Endodermal cell (in vitro differentiated cells): ENCODE data around the gene ACOD1. TPM values are rescaled to one million over a fixed set of nuclear protein-coding genes. Genes with fewer than 3 reads are reported as not detected.
"Not testable (repeated sequence)": the region's sequence is repeated elsewhere in the genome, so short reads cannot be mapped to it uniquely, and the experiment has no call there.

Experiments
- DNase-seq: peaks from one replicate; pipeline ENCODE4 v3.0.0-alpha.2; 2017
- H3K27ac ChIP-seq: 2 replicates; pipeline ENCODE4 v1.5.1; 2013; ENCODE audit warnings: mild to moderate bottlenecking, low read depth, low read length, moderate library complexity
- H3K27me3 ChIP-seq: 2 replicates; pipeline ENCODE4 v1.6.1; 2013; ENCODE audit warnings: mild to moderate bottlenecking, low read length, moderate library complexity; ENCODE audit not compliant: insufficient read depth, control insufficient read depth, poor library complexity, severe bottlenecking
- H3K36me3 ChIP-seq: 2 replicates; pipeline ENCODE4 v1.7.0; 2013; ENCODE audit warnings: mild to moderate bottlenecking, low read length, moderate library complexity; ENCODE audit not compliant: control insufficient read depth, insufficient read depth
- H3K4me1 ChIP-seq: one replicate; pipeline ENCODE4 v1.7.0; 2013; ENCODE audit warnings: low read length; ENCODE audit not compliant: control insufficient read depth, insufficient read depth
- H3K4me3 ChIP-seq: 2 replicates; pipeline ENCODE4 v1.5.1; 2013; ENCODE audit warnings: mild to moderate bottlenecking, low read length, moderate library complexity
- H3K9ac ChIP-seq: 2 replicates; pipeline ENCODE4 v1.6.1; 2013; ENCODE audit warnings: mild to moderate bottlenecking, low read length, moderate library complexity; ENCODE audit not compliant: poor library complexity, severe bottlenecking; ENCODE audit errors: extremely low read depth
- H3K9me3 ChIP-seq: 2 replicates; pipeline ENCODE4 v1.6.1; 2013; ENCODE audit warnings: mild to moderate bottlenecking, low read length, moderate library complexity; ENCODE audit not compliant: control insufficient read depth
- H3K27ac Mint-ChIP-seq: 2 replicates; pipeline ENCODE4 v1.8.0; 2020; ENCODE audit warnings: mixed read lengths
- H3K27me3 Mint-ChIP-seq: 2 replicates; pipeline ENCODE4 v1.8.0; 2021; ENCODE audit warnings: mild to moderate bottlenecking, mixed read lengths; ENCODE audit not compliant: insufficient read depth
- H3K36me3 Mint-ChIP-seq: 2 replicates; pipeline ENCODE4 v1.8.0; 2020; ENCODE audit warnings: low read depth, mixed read lengths
- H3K4me1 Mint-ChIP-seq: 2 replicates; pipeline ENCODE4 v1.8.0; 2020; ENCODE audit warnings: mixed read lengths
- H3K4me3 Mint-ChIP-seq: 2 replicates; pipeline ENCODE4 v1.8.0; 2020; ENCODE audit warnings: mild to moderate bottlenecking, moderate library complexity, mixed read lengths
- H3K9me3 Mint-ChIP-seq: 2 replicates; pipeline ENCODE4 v1.8.0; 2020; ENCODE audit warnings: mild to moderate bottlenecking, mixed read lengths
- CTCF ChIP-seq: fragments of 200-600 bp; sonication (generic); conservative IDR thresholded peaks from 2 replicates; pipeline ENCODE4 v1.5.0; 2021; ENCODE audit warnings: antibody characterized with exemption, mild to moderate bottlenecking
- WGBS, 2 experiments: methylation state at CpG; one replicate each; pipeline versions ENCODE4 v1.1.5 to v1.1.7; 2013; ENCODE audit warnings: missing lambda C conversion rate in 2 of 2, mixed read lengths in 1 of 2; ENCODE audit not compliant: insufficient coverage in 1 of 2, insufficient read length in 1 of 2; 5-methylcytosine and 5-hydroxymethylcytosine counted together
- long read RNA-seq, 4 experiments: library from polyadenylated mRNA in 2 of 4; library from RNA in 1 of 4; library from capped mRNA in 1 of 4; stranded (forward) in 3 of 4; unstranded in 1 of 4; transcript quantifications; one replicate each; pipeline ENCODE4 v2.0.0, GENCODE V29; 2020 to 2021; ENCODE audit warnings: inconsistent platforms in 1 of 4
- polyA plus RNA-seq, 2 experiments: library from polyadenylated mRNA; stranded (reverse); fragments of 50-300 nt; gene quantifications; one replicate each; pipeline ENCODE4 v1.2.3, GENCODE V29; 2013
- total RNA-seq, 2 donors: library from RNA; stranded (reverse); fragmentation: NEBNext Ultra II Directional in 1 of 2; extraction: Animal tissue kit (Norgen Biotek cat#: 25700) in 1 of 2; gene quantifications; 2 replicates in 1 of 2; 3 replicates in 1 of 2; pipeline ENCODE4 v1.2.1, GENCODE V29; 2021

ACOD1 gene
- total RNA-seq: not detected
- not detected for polyA plus RNA-seq (2013, experiment 1 of 2)
- polyA plus RNA-seq (2013, experiment 2 of 2): not detected
- long read RNA-seq, experiment 1: 0 reads
- long read RNA-seq, experiment 2: 0 reads
- long read RNA-seq, experiment 3: 0 reads
- long read RNA-seq, experiment 4: 0 reads

- 100% methylated on average over 2 of the region's 2 CpGs; no CpG with 5 or more reads in 1 of the 2 experiments for WGBS, 2 experiments
- TF ChIP-seq CTCF: no peak
- Histone ChIP-seq H3K4me3 (no peak within 1 kb of the TSS), H3K9ac (no peak within 1 kb of the TSS), H3K27ac (no peak within 1 kb of the TSS), H3K27me3 (peaks cover 4% of the 10 kb centered on the region), H3K36me3 (no peaks in the 10 kb centered on the region), H3K4me1 (no peaks in the 10 kb centered on the region), H3K9me3 (peaks cover 8% of the 10 kb centered on the region)
- Mint-ChIP-seq H3K27me3 (no peaks in the 10 kb centered on the region), H3K4me3 (no peak within 1 kb of the TSS), H3K36me3 (no peaks in the 10 kb centered on the region), H3K27ac (no peak within 1 kb of the TSS), H3K4me1 (no peaks in the 10 kb centered on the region), H3K9me3 (no peaks in the 10 kb centered on the region)
- DNase-seq: no peak
Observed at GRCh38 chr13:76948149-76948548, at the start of gene ACOD1. Gene ACOD1, plus strand, starts transcription at chr13:76948511. Its CDS starts 48 bp downstream, at chr13:76948559.

GRCh38 chr13:76899066-76899465 is 49.2 kb upstream of the ACOD1 start:
- H3K27ac Mint-ChIP-seq, H3K4me1 Mint-ChIP-seq, DNase-seq, H3K36me3 Mint-ChIP-seq, H3K4me1 ChIP-seq, H3K36me3 ChIP-seq, H3K4me3 ChIP-seq, H3K27ac ChIP-seq, H3K4me3 Mint-ChIP-seq, H3K27me3 ChIP-seq, H3K9ac ChIP-seq: not testable (repeated sequence)
- peaks cover 26% of the 10 kb centered on the region for H3K27me3 Mint-ChIP-seq
- H3K9me3 ChIP-seq: peaks cover 25% of the 10 kb centered on the region
- WGBS, 2 experiments: 84% methylated on average over 2 to 4 of the region's 4 CpGs
- H3K9me3 Mint-ChIP-seq: peaks cover 19% of the 10 kb centered on the region

GRCh38 chr13:76903544-76904162 is 44.7 kb upstream of the ACOD1 start:
- WGBS, 2 experiments: 33% methylated on average over 3 of the region's 3 CpGs; no CpG with 5 or more reads in 1 of the 2 experiments

More at GRCh38 chr13:76903544-76904162, 44.7 kb upstream of the ACOD1 start:
- Mint-ChIP-seq H3K27ac (no peak overlapping the region), H3K36me3 (peaks cover 2% of the 10 kb centered on the region), H3K4me3 (no peak overlapping the region), H3K4me1 (peaks cover 4% of the 10 kb centered on the region), H3K27me3 (peaks cover 7% of the 10 kb centered on the region), H3K9me3 (peaks cover 11% of the 10 kb centered on the region)
- Histone ChIP-seq H3K27me3 (no peaks in the 10 kb centered on the region), H3K27ac (no peak overlapping the region), H3K9ac (no peak overlapping the region), H3K4me1 (peaks cover 5% of the 10 kb centered on the region), H3K4me3 (no peak overlapping the region), H3K36me3 (no peaks in the 10 kb centered on the region), H3K9me3 (peaks cover 17% of the 10 kb centered on the region)
- peak; percentile 91 for DNase-seq
- TF ChIP-seq CTCF: peak; percentile 98
